ENCODE data around the gene CD82.
A peak's percentile ranks its signal among the peaks of the same experiment; 100 is the strongest.

The CD82 gene

GRCh38 chr11:44593251-44593650 lies 27.8 kb downstream of the CD82 start:
- Histone ChIP-seq H3K4me2 (ENCODE audit: insufficient read depth, low read length, poor library complexity, severe bottlenecking) (no peak overlapping the region), H4K91ac (ENCODE audit: low read depth, low read length, poor library complexity) (no peak overlapping the region), H2AK5ac (ENCODE audit: low read depth, low read length) (peak overlapping the region; percentile 82), H3K9me3 (replicated peaks in 1 of 2; ENCODE audit: control insufficient read depth in 2 of 2, insufficient read depth in 1 of 2, low read depth in 1 of 2, low read length in 2 of 2) (no peaks in the 10 kb centered on the region), H3K18ac (ENCODE audit: low read length) (peak overlapping the region; percentile 77), H2AFZ (ENCODE audit: low read length) (no peak overlapping the region), H3K23ac (ENCODE audit: low read depth, low read length, poor library complexity) (no peak overlapping the region), H3K79me1 (ENCODE audit: low read depth, low read length) (no peaks in the 10 kb centered on the region), H3K4me3 (ENCODE audit: low read length in 2 of 2) (no peak overlapping the region), H2BK120ac (ENCODE audit: low read depth, low read length) (no peak overlapping the region), H4K8ac (ENCODE audit: low read depth, low read length) (no peak overlapping the region), H3K27ac (replicated peaks; ENCODE audit: low read length) (peak overlapping the region; percentile 46), H3K36me3 (replicated peaks in 1 of 2; ENCODE audit: control insufficient read depth in 2 of 2, insufficient read depth in 2 of 2, low read length in 2 of 2) (peaks cover 0 to 10% of the 10 kb centered on the region in 2 donors), H2BK12ac (ENCODE audit: low read length) (no peak overlapping the region), H3K14ac (ENCODE audit: low read length) (no peak overlapping the region), H3K27me3 (ENCODE audit: control insufficient read depth in 3 of 3, insufficient read depth in 3 of 3, low read depth in 1 of 3, low read length in 3 of 3) (no peaks in the 10 kb centered on the region), H3K9ac (ENCODE audit: low read depth, low read length, poor library complexity) (no peak overlapping the region), H2BK5ac (ENCODE audit: low read length) (peak overlapping the region; percentile 44), H3K4me1 (ENCODE audit: control insufficient read depth in 2 of 2, insufficient read depth in 1 of 2, low read depth in 1 of 2, low read length in 2 of 2) (peaks cover 0 to 28% of the 10 kb centered on the region in 2 donors), H2BK15ac (ENCODE audit: low read length) (no peak overlapping the region), H3K4ac (ENCODE audit: low read length) (no peak overlapping the region)
- DNase-seq (ENCODE audit: low spot score): no peak
- WGBS, 2 donors (ENCODE audit: extremely low coverage in 2 of 2, insufficient read length in 2 of 2, insufficient replicate concordance in 1 of 2): no CpG with 5 or more reads among the region's 8 CpGs

DNA sequence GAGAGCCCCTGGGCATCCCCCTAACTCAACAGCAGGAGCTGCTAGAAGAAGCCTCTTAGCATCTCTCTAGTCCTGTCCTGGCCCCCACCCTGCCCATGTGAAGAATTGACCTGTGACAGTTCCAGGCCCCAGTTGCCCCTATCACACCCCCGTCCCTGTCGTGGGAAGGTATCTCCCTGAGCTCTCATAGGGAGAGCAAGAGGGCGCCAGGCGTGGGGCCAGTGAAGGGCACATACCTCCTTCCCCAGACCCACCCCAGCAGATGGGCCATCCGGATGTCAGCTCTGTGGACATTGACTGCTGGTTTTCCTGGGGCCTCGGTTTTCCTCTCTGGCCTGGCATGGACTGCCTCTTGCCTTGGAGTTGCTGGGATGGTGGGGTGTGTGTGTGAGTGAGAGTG lies 29.5 kb downstream of the CD82 start:
- peak overlapping the region; percentile 12 for H2BK15ac ChIP-seq (ENCODE audit: low read length)
- H3K79me1 ChIP-seq (ENCODE audit: low read depth, low read length): no peaks in the 10 kb centered on the region
- no peak overlapping the region for H4K91ac ChIP-seq (ENCODE audit: low read depth, low read length, poor library complexity)
- H3K18ac ChIP-seq (ENCODE audit: low read length): peak overlapping the region; percentile 11
- no peak for DNase-seq (ENCODE audit: low spot score)
- peak overlapping the region in 1 of 2 donors; percentile 36 for H3K4me3 ChIP-seq (ENCODE audit: low read length in 2 of 2)
- H2BK12ac ChIP-seq (ENCODE audit: low read length): no peak overlapping the region
- no peak overlapping the region for H2BK5ac ChIP-seq (ENCODE audit: low read length)
- WGBS, 2 donors (ENCODE audit: extremely low coverage in 2 of 2, insufficient read length in 2 of 2, insufficient replicate concordance in 1 of 2): no CpG with 5 or more reads among the region's 6 CpGs
- H3K27me3 ChIP-seq (ENCODE audit: control insufficient read depth in 3 of 3, insufficient read depth in 3 of 3, low read depth in 1 of 3, low read length in 3 of 3): no peaks in the 10 kb centered on the region
- H3K36me3 ChIP-seq (replicated peaks in 1 of 2; ENCODE audit: control insufficient read depth in 2 of 2, insufficient read depth in 2 of 2, low read length in 2 of 2): peaks cover 0 to 3% of the 10 kb centered on the region in 2 donors
- no peak overlapping the region for H3K14ac ChIP-seq (ENCODE audit: low read length)
- peaks cover 0 to 30% of the 10 kb centered on the region in 2 donors for H3K4me1 ChIP-seq (ENCODE audit: control insufficient read depth in 2 of 2, insufficient read depth in 1 of 2, low read depth in 1 of 2, low read length in 2 of 2)
- H3K4me2 ChIP-seq (ENCODE audit: insufficient read depth, low read length, poor library complexity, severe bottlenecking): no peak overlapping the region
- no peak overlapping the region for H2BK120ac ChIP-seq (ENCODE audit: low read depth, low read length)
- H2AFZ ChIP-seq (ENCODE audit: low read length): no peak overlapping the region
- no peak overlapping the region for H3K23ac ChIP-seq (ENCODE audit: low read depth, low read length, poor library complexity)
- H2AK5ac ChIP-seq (ENCODE audit: low read depth, low read length): no peak overlapping the region
- H3K27ac ChIP-seq (replicated peaks; ENCODE audit: low read length): no peak overlapping the region
- no peak overlapping the region for H3K9ac ChIP-seq (ENCODE audit: low read depth, low read length, poor library complexity)
- H4K8ac ChIP-seq (ENCODE audit: low read depth, low read length): no peak overlapping the region
- H3K9me3 ChIP-seq (replicated peaks in 1 of 2; ENCODE audit: control insufficient read depth in 2 of 2, insufficient read depth in 1 of 2, low read depth in 1 of 2, low read length in 2 of 2): no peaks in the 10 kb centered on the region
- no peak overlapping the region for H3K4ac ChIP-seq (ENCODE audit: low read length)

GRCh38 chr11:44595964-44596381 lies 30.5 kb downstream of the CD82 start:
- H3K36me3 ChIP-seq (replicated peaks in 1 of 2; ENCODE audit: control insufficient read depth in 2 of 2, insufficient read depth in 2 of 2, low read length in 2 of 2): peaks cover 0 to 4% of the 10 kb centered on the region in 2 donors
- H3K79me1 ChIP-seq (ENCODE audit: low read depth, low read length): no peaks in the 10 kb centered on the region
- no peak overlapping the region for H2BK120ac ChIP-seq (ENCODE audit: low read depth, low read length)
- H4K8ac ChIP-seq (ENCODE audit: low read depth, low read length): no peak overlapping the region
- H3K9ac ChIP-seq (ENCODE audit: low read depth, low read length, poor library complexity): no peak overlapping the region
- H3K27me3 ChIP-seq (ENCODE audit: control insufficient read depth in 3 of 3, insufficient read depth in 3 of 3, low read depth in 1 of 3, low read length in 3 of 3): no peaks in the 10 kb centered on the region
- no CpG with 5 or more reads among the region's 10 CpGs for WGBS, 2 donors (ENCODE audit: extremely low coverage in 2 of 2, insufficient read length in 2 of 2, insufficient replicate concordance in 1 of 2)
- no peak overlapping the region for H4K91ac ChIP-seq (ENCODE audit: low read depth, low read length, poor library complexity)
- no peak overlapping the region for H3K4me2 ChIP-seq (ENCODE audit: insufficient read depth, low read length, poor library complexity, severe bottlenecking)
- no peak overlapping the region for H3K4ac ChIP-seq (ENCODE audit: low read length)
- no peaks in the 10 kb centered on the region for H3K9me3 ChIP-seq (replicated peaks in 1 of 2; ENCODE audit: control insufficient read depth in 2 of 2, insufficient read depth in 1 of 2, low read depth in 1 of 2, low read length in 2 of 2)
- DNase-seq (ENCODE audit: low spot score): no peak
- H3K18ac ChIP-seq (ENCODE audit: low read length): peak overlapping the region; percentile 59
- no peak overlapping the region for H2BK12ac ChIP-seq (ENCODE audit: low read length)
- H2BK15ac ChIP-seq (ENCODE audit: low read length): no peak overlapping the region
- H3K23ac ChIP-seq (ENCODE audit: low read depth, low read length, poor library complexity): no peak overlapping the region
- H2AK5ac ChIP-seq (ENCODE audit: low read depth, low read length): peak overlapping the region; percentile 63
- peaks cover 4 to 37% of the 10 kb centered on the region in 2 donors for H3K4me1 ChIP-seq (ENCODE audit: control insufficient read depth in 2 of 2, insufficient read depth in 1 of 2, low read depth in 1 of 2, low read length in 2 of 2)
- no peak overlapping the region for H3K27ac ChIP-seq (replicated peaks; ENCODE audit: low read length)
- no peak overlapping the region for H3K4me3 ChIP-seq (ENCODE audit: low read length in 2 of 2)
- H2AFZ ChIP-seq (ENCODE audit: low read length): no peak overlapping the region
- H2BK5ac ChIP-seq (ENCODE audit: low read length): peak overlapping the region; percentile 48
- no peak overlapping the region for H3K14ac ChIP-seq (ENCODE audit: low read length)

GRCh38 chr11:44596525-44597276 lies 31.2 kb downstream of the CD82 start:
- Histone ChIP-seq H3K4me2 (ENCODE audit: insufficient read depth, low read length, poor library complexity, severe bottlenecking) (no peak overlapping the region), H3K18ac (ENCODE audit: low read length) (peak overlapping the region; percentile 59), H4K91ac (ENCODE audit: low read depth, low read length, poor library complexity) (no peak overlapping the region), H3K4ac (ENCODE audit: low read length) (no peak overlapping the region), H2BK120ac (ENCODE audit: low read depth, low read length) (no peak overlapping the region), H3K4me1 (ENCODE audit: control insufficient read depth in 2 of 2, insufficient read depth in 1 of 2, low read depth in 1 of 2, low read length in 2 of 2) (peaks cover 4 to 37% of the 10 kb centered on the region in 2 donors), H3K79me1 (ENCODE audit: low read depth, low read length) (no peaks in the 10 kb centered on the region), H2BK12ac (ENCODE audit: low read length) (no peak overlapping the region), H3K9ac (ENCODE audit: low read depth, low read length, poor library complexity) (no peak overlapping the region), H3K9me3 (replicated peaks in 1 of 2; ENCODE audit: control insufficient read depth in 2 of 2, insufficient read depth in 1 of 2, low read depth in 1 of 2, low read length in 2 of 2) (no peaks in the 10 kb centered on the region), H3K27ac (replicated peaks; ENCODE audit: low read length) (no peak overlapping the region), H3K27me3 (ENCODE audit: control insufficient read depth in 3 of 3, insufficient read depth in 3 of 3, low read depth in 1 of 3, low read length in 3 of 3) (no peaks in the 10 kb centered on the region), H3K36me3 (replicated peaks in 1 of 2; ENCODE audit: control insufficient read depth in 2 of 2, insufficient read depth in 2 of 2, low read length in 2 of 2) (peaks cover 0 to 4% of the 10 kb centered on the region in 2 donors), H2BK5ac (ENCODE audit: low read length) (peak overlapping the region; percentile 56), H4K8ac (ENCODE audit: low read depth, low read length) (peak overlapping the region; percentile 74), H3K4me3 (ENCODE audit: low read length in 2 of 2) (no peak overlapping the region), H3K23ac (ENCODE audit: low read depth, low read length, poor library complexity) (peak overlapping the region; percentile 10), H2AK5ac (ENCODE audit: low read depth, low read length) (peak overlapping the region; percentile 85), H3K14ac (ENCODE audit: low read length) (no peak overlapping the region), H2AFZ (ENCODE audit: low read length) (no peak overlapping the region), H2BK15ac (ENCODE audit: low read length) (no peak overlapping the region)
- no peak for DNase-seq (ENCODE audit: low spot score)
- no CpG with 5 or more reads among the region's 13 CpGs for WGBS, 2 donors (ENCODE audit: extremely low coverage in 2 of 2, insufficient read length in 2 of 2, insufficient replicate concordance in 1 of 2)
